ENCODE results near the gene BRINP1. TPM values are rescaled to one million over a fixed set of nuclear protein-coding genes. Genes with fewer than 3 reads are reported as not detected.

Gene BRINP1
- total and polyA plus RNA-seq, 10 of the 15 experiments (the other 5 are each of a cell fraction or from before 2014, with no cell fraction given): not detected

GRCh38 chr9:119227422-119227821, 141.8 kb downstream of the BRINP1 start (continued):
- TF ChIP-seq RCOR1 (conservative IDR thresholded peaks at IDR 0.05; ENCODE audit: low read depth, low read length): no peak

GRCh38 chr9:119224431-119224830, 144.8 kb downstream of the BRINP1 start:
- Histone ChIP-seq H3K27me3 (replicated peaks in 1 of 2; ENCODE audit: control insufficient read depth in 2 of 2, insufficient read depth in 2 of 2, low read length in 1 of 2) (no peaks in the 10 kb centered on the region), H3K9ac (ENCODE audit: control insufficient read depth, insufficient read depth, low read length) (no peak overlapping the region), H2AFZ (ENCODE audit: control insufficient read depth, low read depth, low read length) (no peak overlapping the region), H3K4me3 (no peak overlapping the region), H3K27ac (ENCODE audit: control insufficient read depth, insufficient read depth) (no peak overlapping the region), H3K4me2 (ENCODE audit: control insufficient read depth, insufficient read depth) (no peak overlapping the region), H4K20me1 (ENCODE audit: control insufficient read depth, insufficient read depth) (no peaks in the 10 kb centered on the region), H3K4me1 (ENCODE audit: control insufficient read depth, insufficient read depth, low read length) (no peaks in the 10 kb centered on the region), H3K79me2 (ENCODE audit: control insufficient read depth, insufficient read depth, low read length) (no peaks in the 10 kb centered on the region), H3K36me3 (ENCODE audit: control insufficient read depth in 2 of 2, insufficient read depth in 2 of 2, low read length in 1 of 2) (no peaks in the 10 kb centered on the region), H3K9me3 (replicated peaks; ENCODE audit: control insufficient read depth, insufficient read depth, low read length) (no peaks in the 10 kb centered on the region)
- no peak for TF ChIP-seq ZSCAN29 (IDR thresholded peaks at IDR 0.05)
- no peak for TF ChIP-seq RFX5 (IDR thresholded peaks at IDR 0.05; ENCODE audit: low read depth, low read length)
- no peak for TF ChIP-seq ZBED1 (IDR thresholded peaks at IDR 0.05; ENCODE audit: borderline replicate concordance)
- no peak for TF ChIP-seq IKZF1 (conservative IDR thresholded peaks at IDR 0.05)
- no peak for TF ChIP-seq POLR2AphosphoS2 (IDR thresholded peaks at IDR 0.05; ENCODE audit: low read depth, low read length)
- TF ChIP-seq ZNF622 (IDR thresholded peaks at IDR 0.05): no peak
- TF ChIP-seq SP1 (IDR thresholded peaks at IDR 0.05; ENCODE audit: low read depth, low read length): no peak
- no peak for TF ChIP-seq MYC (IDR thresholded peaks at IDR 0.05; ENCODE audit: insufficient read depth, insufficient read length, insufficient replicate concordance, low read length, severe bottlenecking)
- no peak for TF ChIP-seq SIN3A (IDR thresholded peaks at IDR 0.05; ENCODE audit: low read depth, low read length)
- no peak for TF ChIP-seq ETV6 (conservative IDR thresholded peaks at IDR 0.05 in 1 of 2, IDR thresholded peaks at IDR 0.05 in 1 of 2; ENCODE audit: borderline replicate concordance in 1 of 2, low read depth in 1 of 2)
- TF ChIP-seq NR2F1 (conservative IDR thresholded peaks at IDR 0.05): no peak
- TF ChIP-seq IRF3 (IDR thresholded peaks at IDR 0.05): no peak
- no peak for TF ChIP-seq ZNF384 (IDR thresholded peaks at IDR 0.05; ENCODE audit: borderline replicate concordance, low read depth, low read length)
- BruUV-seq (replicated peaks): no TSS peak
- no peak for ATAC-seq
- ChIA-PET SMC1A (ENCODE audit: uncharacterized antibody, unreplicated experiment) (no interaction called here), POLR2A (no interaction called here), RAD21 (ENCODE audit: unreplicated experiment) (no interaction called here), CTCF (no interaction called here)
- WGBS (ENCODE audit: insufficient coverage, insufficient replicate concordance, low lambda C conversion rate, missing lambda C conversion rate): 0% methylated on average over 2 of the region's 2 CpGs
- no peak for DNase-seq (ENCODE audit: low read depth, low spot score)
- intact Hi-C loops (cut with micrococcal nuclease; ENCODE audit: unreplicated experiment) (no loop called here), in situ Hi-C loops (cut with MboI) (no loop called here)
- FAIRE-seq: no peak

Data from GM12878 (cell line).